Esophagus muscularis mucosa (tissue), 4 donors: ENCODE results near the gene CTU1.

Experiments
- CTCF ChIP-seq, 3 experiments: fragments of 200-600 bp in 2 of 3; fragments of 450-650 bp in 1 of 3; sonication (generic) in 2 of 3; IDR thresholded peaks; one replicate each; pipeline ENCODE4 v1.5.1; 2017 to 2019; ENCODE audit warnings: antibody characterized with exemption in 3 of 3, mild to moderate bottlenecking in 2 of 3, moderate library complexity in 1 of 3
- EP300 ChIP-seq: sonication (generic); formaldehyde crosslinking; IDR thresholded peaks from one replicate; pipeline ENCODE4 v1.6.1; 2017; ENCODE audit warnings: antibody characterized with exemption
- POLR2A ChIP-seq: fragments of 450-650 bp; IDR thresholded peaks from one replicate; pipeline ENCODE4 v1.6.1; 2017; ENCODE audit warnings: antibody characterized with exemption, moderate library complexity, mild to moderate bottlenecking, low read depth
- POLR2AphosphoS5 ChIP-seq, 2 donors: sonication (generic); formaldehyde crosslinking; IDR thresholded peaks; one replicate each; pipeline ENCODE4 v1.6.1; 2017; ENCODE audit warnings: antibody characterized with exemption in 2 of 2

- no peak for TF ChIP-seq CTCF (IDR thresholded peaks at IDR 0.05)
- no peak for TF ChIP-seq EP300
- no peak for TF ChIP-seq POLR2A
- no peak for TF ChIP-seq POLR2AphosphoS5 (IDR thresholded peaks at IDR 0.05)
These were observed 23.8 kb upstream of the CTU1 start for GRCh38 chr19:51131780-51132680.
